ENCODE data around the gene SLC5A1. TPM values are rescaled to one million over a fixed set of nuclear protein-coding genes. Genes with fewer than 3 reads are reported as not detected.
"Not testable (repeated sequence)": the region's sequence is repeated elsewhere in the genome, so short reads cannot be mapped to it uniquely, and the experiment has no call there.

The SLC5A1 gene
- polyA plus RNA-seq, 2 of the 4 experiments (the other 2 are of a cell fraction): 0.03 to 0.04 TPM

GRCh38 chr22:32151641-32152040 lies 108.6 kb downstream of the SLC5A1 start:
- 80% methylated on average over 6 of the region's 6 CpGs for WGBS (ENCODE audit: missing lambda C conversion rate)
- ATAC-seq; H3K4me2 ChIP-seq; H3K27ac ChIP-seq; CTCF ChIA-PET; DNase-seq (ENCODE audit: low read depth in 1 of 2, low spot score in 1 of 2); H3K4me3 ChIP-seq; FAIRE-seq; H3K4me1 ChIP-seq; POLR2A ChIA-PET; H3K9me3 ChIP-seq: not testable (repeated sequence)

GRCh38 chr22:32154727-32155126 lies 111.7 kb downstream of the SLC5A1 start:
- H3K9me3 ChIP-seq; H3K4me3 ChIP-seq; ATAC-seq; DNase-seq (ENCODE audit: low read depth in 1 of 2, low spot score in 1 of 2); CTCF ChIA-PET; H3K27ac ChIP-seq; H3K4me2 ChIP-seq; H3K4me1 ChIP-seq; FAIRE-seq; POLR2A ChIA-PET: not testable (repeated sequence)
- 36% methylated on average over 4 of the region's 4 CpGs for WGBS (ENCODE audit: missing lambda C conversion rate)

- 37% methylated on average over 5 of the region's 5 CpGs for WGBS (ENCODE audit: missing lambda C conversion rate)
- H3K4me2 ChIP-seq; POLR2A ChIA-PET; CTCF ChIA-PET; ATAC-seq; H3K4me1 ChIP-seq; DNase-seq (ENCODE audit: low read depth in 1 of 2, low spot score in 1 of 2); FAIRE-seq; H3K9me3 ChIP-seq; H3K27ac ChIP-seq; H3K4me3 ChIP-seq: not testable (repeated sequence)
Measured at GRCh38 chr22:32157632-32158031, 114.6 kb downstream of the SLC5A1 start.

- H3K27ac ChIP-seq: no peak within 1 kb of the TSS
- ChIA-PET CTCF (interaction anchor here (0.5 kb wide), 1 partner anchor 68 kb away, joined by 4 read pairs; no protein-coding TSS in a partner anchor), POLR2A (no interaction called here)
- 33% methylated on average over 7 of the region's 12 CpGs for WGBS (ENCODE audit: missing lambda C conversion rate)
- ATAC-seq (no peak), DNase-seq (ENCODE audit: low read depth in 1 of 2, low spot score in 1 of 2) (no peak), FAIRE-seq (no peak)
- no peaks in the 10 kb centered on the region for H3K4me1 ChIP-seq
- no peaks in the 10 kb centered on the region for H3K9me3 ChIP-seq
- H3K4me2 ChIP-seq: no peak within 1 kb of the TSS
- no peak for TF ChIP-seq NPAS2 (CRISPR knock-in tag; IDR thresholded peaks at IDR 0.05; ENCODE audit: borderline replicate concordance)
- TF ChIP-seq CHD4 (IDR thresholded peaks at IDR 0.05; ENCODE audit: borderline replicate concordance): no peak
- TF ChIP-seq FOXS1 (CRISPR knock-in tag; IDR thresholded peaks at IDR 0.05): no peak
- TF ChIP-seq NFE2L2 (conservative IDR thresholded peaks at IDR 0.05; ENCODE audit: low read length): no peak
- no peak for TF ChIP-seq GATA3 (IDR thresholded peaks at IDR 0.05; ENCODE audit: borderline replicate concordance)
- TF ChIP-seq POLR2A (IDR thresholded peaks at IDR 0.05; ENCODE audit: low read length): no peak
- TF ChIP-seq CHD2 (IDR thresholded peaks at IDR 0.05; ENCODE audit: low read length, partially characterized antibody): no peak
- no peak for TF ChIP-seq BHLHE40 (IDR thresholded peaks at IDR 0.05; ENCODE audit: low read depth, low read length)
- TF ChIP-seq TP53 (CRISPR knock-in tag; IDR thresholded peaks at IDR 0.05): no peak
- TF ChIP-seq SMC3 (IDR thresholded peaks at IDR 0.05): no peak
- TF ChIP-seq POLR2AphosphoS2 (conservative IDR thresholded peaks at IDR 0.05; ENCODE audit: low read length): no peak
- no peak for TF ChIP-seq ATOH8 (CRISPR knock-in tag; IDR thresholded peaks at IDR 0.05; ENCODE audit: low read depth)
- TF ChIP-seq FOSB (CRISPR knock-in tag; IDR thresholded peaks at IDR 0.05): no peak
- TF ChIP-seq PHF8 (IDR thresholded peaks at IDR 0.05; ENCODE audit: borderline replicate concordance, low read depth): no peak
- no peak for TF ChIP-seq CEBPB (IDR thresholded peaks at IDR 0.05)
- TF ChIP-seq RCOR1 (IDR thresholded peaks at IDR 0.05; ENCODE audit: low read depth, low read length): no peak
- no peak for TF ChIP-seq NR3C1 (IDR thresholded peaks at IDR 0.05)
- H3K4me3 ChIP-seq: no peak within 1 kb of the TSS
Measured at GRCh38 chr22:32158712-32159533, 115.9 kb downstream of the SLC5A1 start, which contains the start of gene C22orf42. Gene C22orf42 (minus strand): TSS chr22:32159303. CDS start chr22:32159215, 88 bp downstream.

GRCh38 chr22:32160411-32160810 lies 117.3 kb downstream of the SLC5A1 start:
- DNase-seq (ENCODE audit: low read depth in 1 of 2, low spot score in 1 of 2); CTCF ChIA-PET; H3K9me3 ChIP-seq; H3K4me2 ChIP-seq; FAIRE-seq; H3K4me3 ChIP-seq; H3K4me1 ChIP-seq; POLR2A ChIA-PET; H3K27ac ChIP-seq; ATAC-seq: not testable (repeated sequence)
- WGBS (ENCODE audit: missing lambda C conversion rate): 49% methylated on average over 5 of the region's 5 CpGs

Small RNAs within 50 kb of the gene (small RNA-seq; reads per million reads assigned to genes)
- 0 reads per million in 6 experiments for gene AP1B1P2

Other genes with a start within 250 kb of the SLC5A1 start
- 113 and 137 TPM in 2 replicates for gene YWHAH, start 98.7 kb upstream of the SLC5A1 start, polyA plus RNA-seq (2011; rRNA removed)
- 91.9 to 102 TPM (median 97.5 TPM) in 3 replicates for gene YWHAH, start 98.7 kb upstream of the SLC5A1 start, polyA plus RNA-seq (2017; fragmentation: RNase III; extraction: RNeasy Plus Mini Kit Qiagen cat#74134 plus additional on column Dnase treatment)
- gene C22orf42, start 116.0 kb downstream of the SLC5A1 start, polyA plus RNA-seq (2011; rRNA removed): not detected in 2 replicates
- not detected in 3 replicates for gene C22orf42, start 116.0 kb downstream of the SLC5A1 start, polyA plus RNA-seq (2017; fragmentation: RNase III; extraction: RNeasy Plus Mini Kit Qiagen cat#74134 plus additional on column Dnase treatment)
- gene RFPL2, start 161.8 kb downstream of the SLC5A1 start, polyA plus RNA-seq (2011; rRNA removed): 0.19 and 0.32 TPM in 2 replicates
- 0.17 to 0.30 TPM (median 0.25 TPM) in 3 replicates for gene RFPL2, start 161.8 kb downstream of the SLC5A1 start, polyA plus RNA-seq (2017; fragmentation: RNase III; extraction: RNeasy Plus Mini Kit Qiagen cat#74134 plus additional on column Dnase treatment)
- gene SLC5A4, start 212.1 kb downstream of the SLC5A1 start, polyA plus RNA-seq (2011; rRNA removed): not detected in 2 replicates
- not detected in 3 replicates for gene SLC5A4, start 212.1 kb downstream of the SLC5A1 start, polyA plus RNA-seq (2017; fragmentation: RNase III; extraction: RNeasy Plus Mini Kit Qiagen cat#74134 plus additional on column Dnase treatment)

All from A549 (cell line).